ENCODE measurements around the gene BTBD10.

Gene BTBD10

DNA sequence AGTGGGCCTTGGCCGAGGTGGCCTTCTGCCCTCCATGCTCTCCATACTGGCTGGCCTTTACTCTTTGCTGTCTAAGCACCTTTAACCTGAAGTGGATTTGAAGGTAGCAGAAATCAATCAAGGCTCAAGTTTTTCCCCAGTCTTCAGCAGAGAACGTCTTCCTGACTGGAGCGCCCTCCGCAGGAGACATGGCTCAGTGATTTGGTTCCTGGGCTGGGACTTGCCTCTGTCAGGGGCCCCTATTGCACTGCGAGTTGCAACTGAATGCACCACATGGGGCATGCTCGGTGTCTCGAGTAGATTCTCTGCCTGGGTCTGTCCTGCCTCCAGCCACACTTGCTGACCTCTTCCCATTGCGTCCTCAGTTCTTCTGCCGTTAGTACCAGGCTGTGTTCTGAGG is 105.8 kb downstream of the BTBD10 start:
- in situ Hi-C loops (cut with HindIII; ENCODE audit: low pct_ligation_motif_present, low sequenced_read_pairs): no loop called here
- Histone ChIP-seq H3K27me3 (replicated peaks) (no peaks in the 10 kb centered on the region), H3K4me3 (ENCODE audit: low read depth, low read length) (no peak overlapping the region), H3K36me3 (replicated peaks) (peaks cover 7% of the 10 kb centered on the region), H3K27ac (no peak overlapping the region)
- no peak for DNase-seq
- TF ChIP-seq, protein P1, sequence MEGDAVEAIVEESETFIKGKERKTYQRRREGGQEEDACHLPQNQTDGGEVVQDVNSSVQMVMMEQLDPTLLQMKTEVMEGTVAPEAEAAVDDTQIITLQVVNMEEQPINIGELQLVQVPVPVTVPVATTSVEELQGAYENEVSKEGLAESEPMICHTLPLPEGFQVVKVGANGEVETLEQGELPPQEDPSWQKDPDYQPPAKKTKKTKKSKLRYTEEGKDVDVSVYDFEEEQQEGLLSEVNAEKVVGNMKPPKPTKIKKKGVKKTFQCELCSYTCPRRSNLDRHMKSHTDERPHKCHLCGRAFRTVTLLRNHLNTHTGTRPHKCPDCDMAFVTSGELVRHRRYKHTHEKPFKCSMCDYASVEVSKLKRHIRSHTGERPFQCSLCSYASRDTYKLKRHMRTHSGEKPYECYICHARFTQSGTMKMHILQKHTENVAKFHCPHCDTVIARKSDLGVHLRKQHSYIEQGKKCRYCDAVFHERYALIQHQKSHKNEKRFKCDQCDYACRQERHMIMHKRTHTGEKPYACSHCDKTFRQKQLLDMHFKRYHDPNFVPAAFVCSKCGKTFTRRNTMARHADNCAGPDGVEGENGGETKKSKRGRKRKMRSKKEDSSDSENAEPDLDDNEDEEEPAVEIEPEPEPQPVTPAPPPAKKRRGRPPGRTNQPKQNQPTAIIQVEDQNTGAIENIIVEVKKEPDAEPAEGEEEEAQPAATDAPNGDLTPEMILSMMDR (IDR thresholded peaks at IDR 0.05; ENCODE audit: low read depth, low read length, missing control alignments): no peak

DNA sequence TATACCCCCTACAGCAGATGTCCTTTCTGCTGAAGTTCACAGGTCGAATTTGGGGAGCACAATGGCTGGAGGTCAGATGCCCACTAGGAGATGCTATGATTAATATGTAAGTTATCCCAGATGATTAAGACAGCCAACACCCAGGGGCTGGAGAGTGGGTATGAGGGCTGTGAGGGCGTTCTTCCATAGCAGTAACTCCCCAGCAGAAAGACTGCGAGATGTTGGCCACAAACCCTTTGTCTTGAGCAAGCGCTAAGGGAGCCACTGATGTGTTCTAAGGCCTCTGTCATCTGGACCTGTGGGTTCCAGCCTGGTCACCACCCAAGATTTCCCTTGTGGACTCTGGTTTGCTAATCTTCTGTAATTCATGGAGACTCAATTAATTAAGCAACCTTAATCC is 107.8 kb downstream of the BTBD10 start:
- TF ChIP-seq, protein P1 (IDR thresholded peaks at IDR 0.05; ENCODE audit: low read depth, low read length, missing control alignments): no peak
- no peak overlapping the region for H3K4me3 ChIP-seq (ENCODE audit: low read depth, low read length)
- H3K36me3 ChIP-seq (replicated peaks): peaks cover 7% of the 10 kb centered on the region
- in situ Hi-C loops (cut with HindIII; ENCODE audit: low pct_ligation_motif_present, low sequenced_read_pairs): no loop called here
- no peaks in the 10 kb centered on the region for H3K27me3 ChIP-seq (replicated peaks)
- H3K27ac ChIP-seq: no peak overlapping the region
- DNase-seq: no peak

DNA sequence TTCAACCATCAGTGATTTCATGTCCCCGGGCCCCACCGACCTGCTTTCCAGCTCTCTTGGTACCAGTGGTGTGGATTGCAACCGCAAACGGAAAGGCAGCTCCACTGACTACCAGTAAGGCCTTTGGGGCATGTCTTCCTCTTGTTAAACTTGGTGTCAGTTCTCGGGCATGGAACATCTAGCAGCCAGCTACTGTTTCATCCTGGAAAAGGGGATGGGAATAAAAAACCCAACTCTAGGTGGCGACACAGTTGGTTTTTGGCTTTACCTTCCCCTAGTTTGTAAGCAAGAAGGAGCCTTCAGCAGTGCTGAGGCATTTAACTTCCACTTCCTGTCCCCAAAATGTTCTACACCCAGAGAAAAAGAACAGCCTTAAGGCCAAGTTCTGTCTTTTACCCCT is 108.7 kb downstream of the BTBD10 start:
- H3K27ac ChIP-seq: no peak overlapping the region
- in situ Hi-C loops (cut with HindIII; ENCODE audit: low pct_ligation_motif_present, low sequenced_read_pairs): no loop called here
- peaks cover 7% of the 10 kb centered on the region for H3K36me3 ChIP-seq (replicated peaks)
- H3K27me3 ChIP-seq (replicated peaks): no peaks in the 10 kb centered on the region
- no peak for DNase-seq
- TF ChIP-seq, protein P1 (IDR thresholded peaks at IDR 0.05; ENCODE audit: low read depth, low read length, missing control alignments): peak; percentile 53
- H3K4me3 ChIP-seq (ENCODE audit: low read depth, low read length): no peak overlapping the region

DNA sequence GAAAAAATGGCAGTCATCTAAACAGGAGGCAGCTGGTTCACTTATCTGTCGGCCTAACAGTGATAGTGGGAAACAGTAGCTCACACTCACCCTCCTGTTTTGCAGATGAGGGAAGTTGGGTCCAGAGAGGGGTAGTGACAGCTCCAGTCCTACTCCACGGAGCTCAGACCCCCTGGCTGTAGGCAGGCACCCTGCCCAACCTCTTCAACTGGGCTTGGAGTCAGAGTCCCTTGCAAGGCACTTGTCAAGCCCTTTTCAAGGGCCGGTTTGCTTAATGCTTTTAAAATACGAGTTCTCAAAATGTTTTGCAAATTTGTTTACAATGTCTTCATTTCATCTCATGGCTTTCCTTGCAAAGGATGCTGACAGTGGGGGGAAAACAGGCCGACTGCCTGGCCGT is 110.3 kb downstream of the BTBD10 start:
- in situ Hi-C loops (cut with HindIII; ENCODE audit: low pct_ligation_motif_present, low sequenced_read_pairs): no loop called here
- H3K4me3 ChIP-seq (ENCODE audit: low read depth, low read length): no peak overlapping the region
- no peaks in the 10 kb centered on the region for H3K27me3 ChIP-seq (replicated peaks)
- no peak for DNase-seq
- H3K36me3 ChIP-seq (replicated peaks): peaks cover 3% of the 10 kb centered on the region
- TF ChIP-seq, protein P1 (IDR thresholded peaks at IDR 0.05; ENCODE audit: low read depth, low read length, missing control alignments): no peak
- H3K27ac ChIP-seq: no peak overlapping the region

DNA sequence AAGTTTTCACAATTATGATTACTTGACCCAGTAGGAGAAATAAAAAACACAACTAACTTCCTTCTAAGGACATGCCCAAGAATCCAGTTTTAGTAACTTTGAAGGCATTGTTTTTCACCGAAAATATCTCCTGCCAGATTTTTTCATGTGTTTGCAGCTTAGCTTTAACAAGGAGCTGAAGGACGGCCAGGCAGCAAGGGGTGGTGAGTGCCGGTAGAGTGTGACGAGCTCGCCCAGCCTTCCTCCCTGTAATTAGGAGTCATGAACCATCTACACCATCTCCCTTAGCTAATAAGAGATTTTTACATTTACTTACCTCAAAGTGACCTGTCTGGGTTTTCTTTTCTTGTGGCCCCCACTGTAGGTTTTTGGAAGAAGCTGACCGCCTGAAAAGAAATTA is 113.4 kb downstream of the BTBD10 start:
- in situ Hi-C loops (cut with HindIII; ENCODE audit: low pct_ligation_motif_present, low sequenced_read_pairs): loop anchor here (25.0 kb wide), 1 partner anchor 137 kb away; no protein-coding TSS in a partner anchor
- no peak overlapping the region for H3K27ac ChIP-seq
- no peak for DNase-seq
- TF ChIP-seq, protein P1 (IDR thresholded peaks at IDR 0.05; ENCODE audit: low read depth, low read length, missing control alignments): no peak
- H3K36me3 ChIP-seq (replicated peaks): no peaks in the 10 kb centered on the region
- H3K27me3 ChIP-seq (replicated peaks): no peaks in the 10 kb centered on the region
- no peak overlapping the region for H3K4me3 ChIP-seq (ENCODE audit: low read depth, low read length)

DNA sequence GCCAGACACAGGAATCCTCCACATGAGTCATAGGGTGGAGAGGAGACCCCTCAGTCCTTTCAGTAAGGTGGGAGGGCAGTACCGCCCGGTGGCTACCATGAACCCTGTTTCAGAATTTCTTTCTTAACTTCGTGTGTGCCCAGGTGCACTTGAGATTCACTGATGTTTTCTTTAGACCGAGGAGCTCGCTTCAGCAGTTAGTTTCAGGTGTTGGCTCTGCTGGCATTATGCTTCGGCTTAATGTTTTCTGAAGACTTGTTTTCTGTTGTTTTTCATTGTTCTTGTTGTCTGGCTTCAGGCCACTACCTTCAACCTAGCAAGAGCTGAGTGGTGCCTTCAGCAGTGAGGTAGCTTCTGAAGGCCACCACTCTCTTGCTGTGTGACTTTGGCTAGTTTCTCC is 114.0 kb downstream of the BTBD10 start:
- H3K27ac ChIP-seq: no peak overlapping the region
- TF ChIP-seq, protein P1 (IDR thresholded peaks at IDR 0.05; ENCODE audit: low read depth, low read length, missing control alignments): no peak
- H3K4me3 ChIP-seq (ENCODE audit: low read depth, low read length): no peak overlapping the region
- no peak for DNase-seq
- in situ Hi-C loops (cut with HindIII; ENCODE audit: low pct_ligation_motif_present, low sequenced_read_pairs): loop anchor here (25.0 kb wide), 1 partner anchor 137 kb away; no protein-coding TSS in a partner anchor
- H3K27me3 ChIP-seq (replicated peaks): no peaks in the 10 kb centered on the region
- H3K36me3 ChIP-seq (replicated peaks): no peaks in the 10 kb centered on the region

Data from brain microvascular endothelial cell (primary cell).